HG03354 (cell line): ENCODE data around the gene PBLD.
A peak's percentile ranks its signal among the peaks of the same experiment; 100 is the strongest.

Experiments used
- ATAC-seq: cut with Tn5 transposase; IDR thresholded peaks from one replicate; pipeline ENCODE4 v1.9.1; 2021; ENCODE audit warnings: mild to moderate bottlenecking; ENCODE audit not compliant: unreplicated experiment, poor library complexity, severe bottlenecking

Gene PBLD

GRCh38 chr10:68332259-68333057 lies at the start of gene PBLD:
Gene PBLD (minus strand): TSS chr10:68332928. CDS start chr10:68306844, 26,084 bp downstream.
- ATAC-seq = peak; percentile 34

GRCh38 chr10:68371604-68372003 lies 38.9 kb upstream of the PBLD start:
- ATAC-seq = no peak

- no peak for ATAC-seq
Observed at GRCh38 chr10:68367121-68367520, 34.4 kb upstream of the PBLD start.

- ATAC-seq = no peak
Observed at GRCh38 chr10:68366600-68366999, 33.9 kb upstream of the PBLD start.

GRCh38 chr10:68365611-68366010 lies 32.9 kb upstream of the PBLD start:
- no peak for ATAC-seq

- no peak for ATAC-seq
Observed at GRCh38 chr10:68364101-68364886, 31.6 kb upstream of the PBLD start.

GRCh38 chr10:68362590-68362989 lies 29.9 kb upstream of the PBLD start:
- ATAC-seq = no peak

GRCh38 chr10:68359189-68359588 lies 26.5 kb upstream of the PBLD start:
- ATAC-seq = no peak

- no peak for ATAC-seq
Observed at GRCh38 chr10:68353537-68353936, 20.8 kb upstream of the PBLD start.

- peak; percentile 61 for ATAC-seq
Observed at GRCh38 chr10:68348265-68348741, 15.6 kb upstream of the PBLD start.

GRCh38 chr10:68346774-68347173 lies 14.0 kb upstream of the PBLD start:
- ATAC-seq = no peak

- ATAC-seq = no peak
Observed at GRCh38 chr10:68345621-68346020, 12.9 kb upstream of the PBLD start.

GRCh38 chr10:68342909-68343516 lies 10.3 kb upstream of the PBLD start:
- ATAC-seq = no peak

GRCh38 chr10:68340358-68341080 lies 7.8 kb upstream of the PBLD start:
- ATAC-seq = no peak

GRCh38 chr10:68336754-68337351 lies 4.1 kb upstream of the PBLD start:
- ATAC-seq = no peak

- no peak for ATAC-seq
Observed at GRCh38 chr10:68334672-68335467, 2.1 kb upstream of the PBLD start.

GRCh38 chr10:68333440-68334431 lies 1.0 kb upstream of the PBLD start:
- ATAC-seq = no peak

- ATAC-seq = no peak
Observed at GRCh38 chr10:68333058-68333395, 299 bp upstream of the PBLD start.
